Small intestine (tissue), 7 donors: Measurements from ENCODE around the gene FUT8. TPM values are rescaled to one million over a fixed set of nuclear protein-coding genes. Genes with fewer than 3 reads are reported as not detected.

Experiments
- DNase-seq, 2 donors: peaks; one replicate each; pipeline versions ENCODE4 v3.0.0 to v3.0.0-alpha.2; 2013
- FAIRE-seq: peaks from 2 replicates; lab custom pipeline; 2012; peaks lifted over from hg19 to GRCh38; lab: Jason Lieb, UNC
- H3K27ac ChIP-seq, 3 donors: one replicate each; pipeline ENCODE4 v1.5.1; 2013; ENCODE audit warnings: low read length in 2 of 3, mild to moderate bottlenecking in 2 of 3, control low read depth in 1 of 3, inconsistent platforms in 1 of 3, low read depth in 1 of 3, moderate library complexity in 1 of 3
- H3K27me3 ChIP-seq, 3 donors: one replicate each; pipeline ENCODE4 v1.6.1; 2013; ENCODE audit warnings: low read length in 3 of 3, inconsistent platforms in 1 of 3; ENCODE audit not compliant: control insufficient read depth in 3 of 3, insufficient read depth in 3 of 3
- H3K36me3 ChIP-seq, 3 donors: one replicate each; pipeline ENCODE4 v1.6.1; 2013; ENCODE audit warnings: low read length in 3 of 3, inconsistent platforms in 1 of 3, low read depth in 1 of 3, mild to moderate bottlenecking in 1 of 3, moderate library complexity in 1 of 3; ENCODE audit not compliant: control insufficient read depth in 3 of 3, insufficient read depth in 2 of 3
- H3K4me1 ChIP-seq, 3 donors: one replicate each; pipeline ENCODE4 v1.6.1; 2013; ENCODE audit warnings: low read length in 2 of 3, inconsistent platforms in 1 of 3, low read depth in 1 of 3, mild to moderate bottlenecking in 1 of 3, moderate library complexity in 1 of 3; ENCODE audit not compliant: control insufficient read depth in 3 of 3, insufficient read depth in 2 of 3
- H3K4me3 ChIP-seq, 3 donors: one replicate each; pipeline ENCODE4 v1.5.1; 2013; ENCODE audit warnings: low read length in 3 of 3, control low read depth in 1 of 3, inconsistent platforms in 1 of 3, low read depth in 1 of 3, mild to moderate bottlenecking in 1 of 3, moderate library complexity in 1 of 3
- H3K9me3 ChIP-seq, 2 donors: one replicate each; pipeline ENCODE4 v1.6.1; 2013; ENCODE audit warnings: low read depth in 1 of 2, low read length in 1 of 2; ENCODE audit not compliant: control insufficient read depth in 2 of 2, insufficient read depth in 1 of 2
- WGBS, 3 donors: extraction: QIAGEN DNeasy Blood & Tissue Kit; methylation state at CpG; one replicate each; pipeline ENCODE4 v1.1.7; 2013; 5-methylcytosine and 5-hydroxymethylcytosine counted together
- polyA plus RNA-seq, 4 donors: library from polyadenylated mRNA; stranded (reverse) in 3 of 4; unstranded in 1 of 4; fragments of 200-250 nt in 3 of 4; fragments of 120-200 nt in 1 of 4; gene quantifications; one replicate each; pipeline versions ENCODE4 v1.2.1 to v1.2.3, GENCODE V29; 2013
- donor health status: healthy with polysubstance abuse.
- donor health status: control.
- donor health status: control.
- donor health status: Bipolar disorder and iron deficiency.
- donor health status: healthy.

The FUT8 gene
- polyA plus RNA-seq, 4 donors = 4.7 to 81.3 (median 28.6) TPM

GRCh38 chr14:65772921-65773574 is 360.5 kb downstream of the FUT8 start:
- peak; percentile 70 to 91 for DNase-seq
- WGBS, 3 donors = 14 to 54% (median 38%) methylated on average over 4 of the region's 4 CpGs
- no peak overlapping the region for H3K4me3 ChIP-seq
- H3K36me3 ChIP-seq = no peaks in the 10 kb centered on the region
- peak; percentile 84 for FAIRE-seq
- no peaks in the 10 kb centered on the region for H3K27me3 ChIP-seq
- H3K27ac ChIP-seq = peak overlapping the region; percentile 21 to 73 (median 22)
- H3K9me3 ChIP-seq = no peaks in the 10 kb centered on the region
- peaks cover 3 to 49% (median 3%) of the 10 kb centered on the region in 3 donors for H3K4me1 ChIP-seq

- peak; percentile 10 to 43 for DNase-seq
- 26 to 65% (median 38%) methylated on average over 1 of the region's 1 CpG for WGBS, 3 donors
- Histone ChIP-seq H3K4me3 (no peak overlapping the region), H3K9me3 (no peaks in the 10 kb centered on the region), H3K27ac (peak overlapping the region in 1 of 3 donors; percentile 73), H3K36me3 (no peaks in the 10 kb centered on the region), H3K27me3 (no peaks in the 10 kb centered on the region), H3K4me1 (peaks cover 3 to 49% (median 3%) of the 10 kb centered on the region in 3 donors)
- FAIRE-seq = no peak
These were observed 361.5 kb downstream of the FUT8 start for GRCh38 chr14:65774041-65774440.

DNA sequence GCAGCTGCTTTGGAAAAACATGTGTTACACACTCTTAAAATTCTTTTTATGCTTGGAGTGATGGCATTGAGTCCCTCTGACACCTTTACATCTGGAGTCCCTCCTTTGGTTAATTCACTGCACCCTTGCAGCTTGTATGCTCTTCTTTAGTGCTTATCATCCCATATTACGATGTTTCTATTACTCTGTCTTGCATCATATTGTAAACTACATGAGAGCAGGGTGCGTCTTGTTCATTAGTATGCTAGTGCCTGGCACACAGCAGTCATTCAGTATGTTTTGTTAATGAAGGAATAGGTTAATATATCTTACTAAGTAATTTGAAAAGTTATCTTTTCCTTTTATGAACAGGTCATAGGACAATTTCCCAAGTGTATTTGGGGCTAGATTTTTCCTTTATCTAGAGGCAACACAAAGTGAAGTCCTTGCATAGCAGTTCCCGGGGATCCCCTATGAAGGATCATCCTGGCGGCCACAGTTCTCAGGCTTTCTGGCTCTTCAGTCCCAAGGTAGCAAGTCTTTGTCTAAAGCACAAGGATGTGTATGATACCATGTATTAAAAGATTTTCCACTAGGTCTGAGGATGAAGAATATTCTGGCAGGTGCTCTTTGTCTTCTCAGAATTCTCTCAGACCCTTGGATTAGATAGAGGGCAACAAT is 363.8 kb downstream of the FUT8 start:
- FAIRE-seq (no peak), DNase-seq (peak; percentile 7 to 37)
- 52 to 73% (median 56%) methylated on average over 4 of the region's 4 CpGs for WGBS, 3 donors
- no peak overlapping the region for H3K4me3 ChIP-seq
- H3K36me3 ChIP-seq = no peaks in the 10 kb centered on the region
- H3K27me3 ChIP-seq = no peaks in the 10 kb centered on the region
- H3K27ac ChIP-seq = peak overlapping the region in 1 of 3 donors; percentile 47
- H3K4me1 ChIP-seq = peaks cover 3 to 45% (median 3%) of the 10 kb centered on the region in 3 donors
- H3K9me3 ChIP-seq = no peaks in the 10 kb centered on the region

DNA sequence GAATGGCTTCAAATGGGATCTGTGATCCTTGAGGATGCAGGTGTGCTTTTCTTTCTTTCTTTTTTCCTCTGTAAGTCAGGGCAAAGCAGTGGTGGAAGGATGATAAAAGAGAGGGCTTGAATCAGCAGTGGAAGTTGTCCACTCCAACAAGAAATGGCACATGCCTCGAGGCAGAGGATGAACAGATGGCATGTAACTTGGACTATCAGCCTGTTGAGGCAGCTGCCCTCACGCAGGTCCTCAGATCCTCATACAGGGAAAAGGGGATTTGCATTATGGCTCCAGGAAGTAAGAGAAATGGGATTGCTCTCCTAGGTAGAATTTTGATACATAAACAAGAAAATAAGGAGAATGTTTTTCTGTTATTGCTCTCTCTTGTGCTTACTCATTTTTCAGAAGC is 368.0 kb downstream of the FUT8 start:
- peaks cover 3 to 11% (median 3%) of the 10 kb centered on the region in 3 donors for H3K4me1 ChIP-seq
- no peak for DNase-seq
- no peak overlapping the region for H3K27ac ChIP-seq
- no peaks in the 10 kb centered on the region for H3K9me3 ChIP-seq
- no peaks in the 10 kb centered on the region for H3K36me3 ChIP-seq
- no peak for FAIRE-seq
- no peaks in the 10 kb centered on the region for H3K27me3 ChIP-seq
- no peak overlapping the region for H3K4me3 ChIP-seq
- WGBS, 3 donors = 82 to 86% (median 86%) methylated on average over 2 of the region's 2 CpGs

- Histone ChIP-seq H3K9me3 (no peaks in the 10 kb centered on the region), H3K4me3 (no peak overlapping the region), H3K27me3 (no peaks in the 10 kb centered on the region), H3K27ac (no peak overlapping the region), H3K4me1 (no peaks in the 10 kb centered on the region), H3K36me3 (no peaks in the 10 kb centered on the region)
- FAIRE-seq = no peak
- no peak for DNase-seq
- WGBS, 3 donors = 81 to 90% (median 84%) methylated on average over 3 of the region's 3 CpGs
These were observed 370.6 kb downstream of the FUT8 start for GRCh38 chr14:65783101-65783500.

DNA sequence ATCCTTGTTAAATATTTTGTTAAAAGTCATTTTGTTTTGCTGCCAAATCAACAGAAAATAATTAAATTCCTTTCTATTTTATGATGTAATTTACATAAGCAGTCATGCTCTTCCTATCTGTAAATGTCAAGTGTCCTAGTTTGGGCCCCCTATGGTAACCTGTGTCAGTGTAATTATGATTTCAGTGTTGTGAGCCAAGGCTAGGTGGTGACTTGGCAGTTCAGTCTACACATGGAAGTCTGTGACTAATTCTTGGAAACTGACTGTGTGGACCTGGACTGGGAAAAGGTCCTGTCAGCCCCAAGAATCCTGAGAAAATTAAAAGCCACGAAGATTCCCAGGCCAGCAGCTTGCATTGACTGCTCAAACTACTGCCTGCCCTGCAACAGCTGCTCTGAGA is 371.0 kb downstream of the FUT8 start:
- FAIRE-seq (no peak), DNase-seq (no peak)
- Histone ChIP-seq H3K9me3 (no peaks in the 10 kb centered on the region), H3K27ac (no peak overlapping the region), H3K4me3 (no peak overlapping the region), H3K27me3 (no peaks in the 10 kb centered on the region), H3K36me3 (no peaks in the 10 kb centered on the region), H3K4me1 (no peaks in the 10 kb centered on the region)
- WGBS, 3 donors = 60 to 88% (median 79%) methylated on average over 1 of the region's 1 CpG

DNA sequence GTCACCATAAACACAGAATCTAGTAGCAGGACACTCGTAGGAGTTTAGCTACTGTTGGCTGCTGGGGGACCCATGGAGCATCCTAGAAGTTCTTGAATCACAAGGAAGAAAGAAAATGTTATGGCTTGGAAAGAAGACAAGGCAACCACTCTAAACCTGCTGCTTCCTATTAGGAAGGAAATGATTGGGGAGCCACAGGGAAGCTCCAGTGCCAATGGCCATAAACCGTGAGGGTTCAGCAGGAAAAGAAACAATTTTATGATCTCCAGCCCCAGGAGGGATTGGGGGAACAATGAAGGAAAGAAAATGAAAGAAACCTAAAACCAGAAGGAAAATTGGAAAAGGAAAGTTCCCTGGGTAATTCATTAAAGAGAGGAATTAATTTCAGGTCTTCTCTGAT is 372.0 kb downstream of the FUT8 start:
- FAIRE-seq = no peak
- 79 to 96% (median 81%) methylated on average over 2 of the region's 2 CpGs for WGBS, 3 donors

DNA sequence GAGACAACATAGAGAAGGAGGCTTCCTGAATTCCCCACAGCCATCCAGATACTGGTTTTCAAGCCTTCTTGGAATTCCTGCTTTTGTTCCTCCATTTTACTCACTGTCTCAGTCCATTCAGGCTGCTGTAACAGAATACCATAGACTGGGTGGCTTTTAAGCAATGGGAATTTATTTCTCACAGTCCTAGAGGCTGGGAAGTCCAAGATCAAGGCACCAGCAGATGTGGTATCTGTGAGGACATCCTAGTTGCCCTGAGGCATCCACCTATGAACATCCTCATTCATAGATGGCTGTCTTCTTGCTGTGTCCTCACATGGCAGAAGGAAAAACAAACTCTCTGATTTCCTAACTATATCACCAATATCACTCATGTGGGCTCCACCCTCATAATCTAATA is 374.9 kb downstream of the FUT8 start:
- H3K27me3 ChIP-seq = no peaks in the 10 kb centered on the region
- no peaks in the 10 kb centered on the region for H3K36me3 ChIP-seq
- H3K9me3 ChIP-seq = no peaks in the 10 kb centered on the region
- no peaks in the 10 kb centered on the region for H3K4me1 ChIP-seq
- no peak for FAIRE-seq
- no peak overlapping the region for H3K27ac ChIP-seq
- DNase-seq = no peak
- no peak overlapping the region for H3K4me3 ChIP-seq

More for the DNA sequence above, 372.0 kb downstream of the FUT8 start:
- Histone ChIP-seq H3K27ac (no peak overlapping the region), H3K36me3 (no peaks in the 10 kb centered on the region), H3K9me3 (no peaks in the 10 kb centered on the region), H3K4me3 (no peak overlapping the region), H3K4me1 (no peaks in the 10 kb centered on the region), H3K27me3 (no peaks in the 10 kb centered on the region)
- DNase-seq = no peak
